Measurements from ENCODE around the gene PHGDH. TPM values are rescaled to one million over a fixed set of nuclear protein-coding genes. Genes with fewer than 3 reads are reported as not detected.

PHGDH gene
- total RNA-seq, 1 donor from 2014 or later = 371 TPM

DNA sequence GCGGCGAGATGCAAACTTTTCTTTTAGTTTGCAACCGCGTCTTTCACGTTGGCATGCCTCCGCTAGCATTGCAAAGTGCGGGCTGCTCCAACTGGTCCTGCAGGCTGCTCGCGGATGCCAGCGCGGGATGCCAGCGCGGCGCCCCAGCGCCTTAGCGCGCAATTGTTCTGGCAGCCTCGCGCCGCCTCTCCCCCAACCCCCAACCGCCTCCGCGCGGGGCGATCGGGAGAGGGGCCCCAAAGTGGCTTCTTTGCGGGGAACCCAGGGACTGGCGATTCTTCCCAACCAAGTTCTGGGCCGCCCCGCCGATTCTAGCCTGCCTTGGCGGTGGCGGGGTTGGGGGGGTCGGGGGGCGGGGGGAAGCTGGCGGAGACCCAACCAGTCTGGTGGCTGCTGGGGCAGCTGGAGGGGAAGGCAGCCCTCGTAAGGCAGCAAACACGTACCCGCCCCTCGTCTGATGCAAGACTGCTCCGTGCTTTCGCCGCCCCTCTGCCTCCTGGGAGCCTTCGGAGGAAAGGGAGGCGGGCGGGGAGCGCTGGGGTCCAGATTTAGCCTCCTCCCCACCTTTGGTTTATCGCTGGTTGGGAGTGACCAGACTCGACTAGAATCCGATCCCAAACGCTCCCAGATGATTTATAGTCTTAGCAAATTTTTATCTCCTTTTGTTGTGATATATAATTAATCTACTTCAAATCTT is 756 bp downstream of the PHGDH start:
- Histone ChIP-seq H3K4me3 (ENCODE audit: insufficient read depth, low read depth, low read length) (peak overlapping the region; percentile 84), H3K27ac (ENCODE audit: low read depth, low read length) (no peak overlapping the region), H4K20me1 (ENCODE audit: insufficient read depth, low read length) (peaks cover 12% of the 10 kb centered on the region), H3K4me2 (ENCODE audit: low read length) (peak overlapping the region; percentile 99), H3K9me3 (ENCODE audit: insufficient read depth, low read depth, low read length) (no peaks in the 10 kb centered on the region), H3K27me3 (ENCODE audit: insufficient read depth, low read length) (peaks cover 9% of the 10 kb centered on the region), H3K9ac (ENCODE audit: low read length) (peak overlapping the region; percentile 78), H2AFZ (ENCODE audit: low read depth, low read length) (peak overlapping the region; percentile 75), H3K4me1 (ENCODE audit: insufficient read depth, low read length) (peaks cover 12% of the 10 kb centered on the region), H3K36me3 (ENCODE audit: insufficient read depth, low read length) (no peaks in the 10 kb centered on the region), H3K79me2 (ENCODE audit: insufficient read depth, low read length) (peaks cover 18% of the 10 kb centered on the region)
- Mint-ChIP-seq H3K27ac (ENCODE audit: unreplicated experiment) (peak overlapping the region; percentile 98), H3K36me3 (ENCODE audit: low read depth, unreplicated experiment) (peaks cover under 1% of the 10 kb centered on the region), H3K4me3 (ENCODE audit: unreplicated experiment) (peak overlapping the region; percentile 100), H3K9me3 (ENCODE audit: unreplicated experiment) (no peaks in the 10 kb centered on the region), H3K27me3 (ENCODE audit: low read depth, unreplicated experiment) (peaks cover 11% of the 10 kb centered on the region), H3K4me1 (ENCODE audit: low read depth, unreplicated experiment) (peaks cover 29% of the 10 kb centered on the region)
- DNase-seq (ENCODE audit: low read depth) = peak; percentile 81
- TF ChIP-seq, protein P1, sequence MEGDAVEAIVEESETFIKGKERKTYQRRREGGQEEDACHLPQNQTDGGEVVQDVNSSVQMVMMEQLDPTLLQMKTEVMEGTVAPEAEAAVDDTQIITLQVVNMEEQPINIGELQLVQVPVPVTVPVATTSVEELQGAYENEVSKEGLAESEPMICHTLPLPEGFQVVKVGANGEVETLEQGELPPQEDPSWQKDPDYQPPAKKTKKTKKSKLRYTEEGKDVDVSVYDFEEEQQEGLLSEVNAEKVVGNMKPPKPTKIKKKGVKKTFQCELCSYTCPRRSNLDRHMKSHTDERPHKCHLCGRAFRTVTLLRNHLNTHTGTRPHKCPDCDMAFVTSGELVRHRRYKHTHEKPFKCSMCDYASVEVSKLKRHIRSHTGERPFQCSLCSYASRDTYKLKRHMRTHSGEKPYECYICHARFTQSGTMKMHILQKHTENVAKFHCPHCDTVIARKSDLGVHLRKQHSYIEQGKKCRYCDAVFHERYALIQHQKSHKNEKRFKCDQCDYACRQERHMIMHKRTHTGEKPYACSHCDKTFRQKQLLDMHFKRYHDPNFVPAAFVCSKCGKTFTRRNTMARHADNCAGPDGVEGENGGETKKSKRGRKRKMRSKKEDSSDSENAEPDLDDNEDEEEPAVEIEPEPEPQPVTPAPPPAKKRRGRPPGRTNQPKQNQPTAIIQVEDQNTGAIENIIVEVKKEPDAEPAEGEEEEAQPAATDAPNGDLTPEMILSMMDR (IDR thresholded peaks at IDR 0.05; ENCODE audit: insufficient read depth, low read depth, low read length) = no peak
- TF ChIP-seq EZH2 (IDR thresholded peaks at IDR 0.05; ENCODE audit: insufficient read depth, low read length) = no peak
- FAIRE-seq = no peak

DNA sequence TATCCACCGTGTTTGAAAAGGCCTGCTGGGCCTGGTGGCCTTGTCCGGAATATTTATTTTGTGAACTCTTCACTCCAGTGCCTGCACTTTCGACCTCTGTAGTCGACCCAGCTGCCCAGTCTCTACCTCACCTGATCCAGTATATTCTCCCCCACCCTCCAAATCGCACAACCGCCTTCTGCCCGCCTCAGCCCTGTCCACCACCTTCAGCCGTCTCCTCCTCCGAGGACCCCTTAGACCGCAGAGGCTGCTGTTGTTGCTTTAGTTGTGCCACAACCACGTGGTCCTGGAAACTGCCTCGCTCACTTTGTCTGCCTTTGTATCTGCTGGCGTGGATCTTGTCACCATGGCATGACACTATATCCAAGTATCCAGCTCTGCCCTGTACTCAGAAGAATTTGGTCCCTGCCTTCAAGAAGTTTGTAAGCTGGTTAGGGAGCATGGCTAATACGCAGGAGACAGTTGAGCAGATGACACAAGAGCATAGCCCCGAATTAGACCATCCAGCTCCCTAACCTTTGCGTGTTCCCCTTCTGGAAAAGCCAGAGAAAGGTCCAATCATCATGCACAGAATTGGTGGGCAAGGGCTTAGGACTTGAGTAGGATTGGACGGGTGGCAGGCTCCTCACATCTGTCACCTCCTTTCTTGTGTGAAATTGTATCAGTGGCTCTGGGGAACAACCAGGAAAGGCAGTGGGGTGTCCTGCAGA is 1.5 kb downstream of the PHGDH start:
- Histone ChIP-seq H3K36me3 (ENCODE audit: insufficient read depth, low read length) (no peaks in the 10 kb centered on the region), H2AFZ (ENCODE audit: low read depth, low read length) (peak overlapping the region; percentile 67), H4K20me1 (ENCODE audit: insufficient read depth, low read length) (peaks cover 12% of the 10 kb centered on the region), H3K4me2 (ENCODE audit: low read length) (peak overlapping the region; percentile 99), H3K4me1 (ENCODE audit: insufficient read depth, low read length) (peaks cover 12% of the 10 kb centered on the region), H3K27ac (ENCODE audit: low read depth, low read length) (no peak overlapping the region), H3K27me3 (ENCODE audit: insufficient read depth, low read length) (peaks cover 6% of the 10 kb centered on the region), H3K79me2 (ENCODE audit: insufficient read depth, low read length) (peaks cover 22% of the 10 kb centered on the region), H3K4me3 (ENCODE audit: insufficient read depth, low read depth, low read length) (peak overlapping the region; percentile 58), H3K9me3 (ENCODE audit: insufficient read depth, low read depth, low read length) (no peaks in the 10 kb centered on the region), H3K9ac (ENCODE audit: low read length) (peak overlapping the region; percentile 78)
- DNase-seq (ENCODE audit: low read depth) = peak; percentile 26
- TF ChIP-seq EZH2 (IDR thresholded peaks at IDR 0.05; ENCODE audit: insufficient read depth, low read length) = no peak
- TF ChIP-seq, protein P1 (IDR thresholded peaks at IDR 0.05; ENCODE audit: insufficient read depth, low read depth, low read length) = no peak
- FAIRE-seq = no peak
- Mint-ChIP-seq H3K36me3 (ENCODE audit: low read depth, unreplicated experiment) (peaks cover 3% of the 10 kb centered on the region), H3K9me3 (ENCODE audit: unreplicated experiment) (no peaks in the 10 kb centered on the region), H3K27ac (ENCODE audit: unreplicated experiment) (peak overlapping the region; percentile 98), H3K27me3 (ENCODE audit: low read depth, unreplicated experiment) (peaks cover 11% of the 10 kb centered on the region), H3K4me1 (ENCODE audit: low read depth, unreplicated experiment) (peaks cover 31% of the 10 kb centered on the region), H3K4me3 (ENCODE audit: unreplicated experiment) (peak overlapping the region; percentile 89)

Data from astrocyte (in vitro differentiated cells and primary cell).